ENCODE data around the gene TMEM150A. TPM values are rescaled to one million over a fixed set of nuclear protein-coding genes. Genes with fewer than 3 reads are reported as not detected.
"Not testable (repeated sequence)": the region's sequence is repeated elsewhere in the genome, so short reads cannot be mapped to it uniquely, and the experiment has no call there.

The TMEM150A gene
- total RNA-seq, 1 donor from 2014 or later, result 15.8 TPM

DNA sequence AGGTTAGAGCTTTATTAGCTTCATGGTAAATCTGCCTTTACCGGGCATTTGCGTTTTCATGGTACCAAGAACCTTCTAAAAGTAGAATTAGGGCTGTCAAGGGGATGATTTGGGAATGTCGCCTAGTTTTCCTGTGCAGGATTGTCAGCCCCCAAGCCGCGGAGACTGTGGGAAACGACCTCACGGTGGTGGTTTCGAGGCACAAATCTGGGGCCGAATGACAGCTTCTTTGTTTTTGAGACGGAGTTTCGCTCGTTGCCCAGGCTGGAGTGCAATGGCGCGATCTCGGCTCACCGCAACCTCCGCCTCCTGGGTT, 12.9 kb upstream of the TMEM150A start:
- intact Hi-C loops (cut with DNase I), result loop anchor here (10.0 kb wide), 1 partner anchor 449 kb away; no protein-coding TSS in a partner anchor
- DNase-seq (ENCODE audit: low spot score) (no peak), ATAC-seq (no peak)

DNA sequence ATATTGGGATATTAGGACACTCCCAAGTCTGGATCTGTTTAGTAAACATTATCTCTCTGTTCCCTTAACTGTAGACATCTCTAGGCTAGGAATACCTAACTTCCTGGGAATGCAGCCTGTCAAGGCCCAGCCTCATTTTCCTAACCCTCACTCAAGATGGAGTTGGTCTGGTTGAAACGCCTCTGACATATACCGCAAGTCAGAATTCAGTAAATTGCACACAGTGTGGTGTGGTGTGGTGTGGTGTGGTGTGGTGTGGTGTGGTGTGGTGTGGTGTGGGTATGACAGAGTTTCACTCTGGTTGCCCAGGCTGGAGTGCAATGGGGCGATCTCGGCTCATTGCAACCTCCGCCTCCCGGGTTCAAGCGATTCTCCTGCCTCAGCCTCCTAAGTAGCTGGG, 12.3 kb upstream of the TMEM150A start:
- not testable (repeated sequence) for DNase-seq (ENCODE audit: low spot score); ATAC-seq
- intact Hi-C loops (cut with DNase I), result loop anchor here (10.0 kb wide), 1 partner anchor 450 kb away; no protein-coding TSS in a partner anchor

GRCh38 chr2:85613717-85614515, 11.4 kb upstream of the TMEM150A start:
- intact Hi-C loops (cut with DNase I), result loop anchor here (10.0 kb wide), 1 partner anchor 451 kb away; no protein-coding TSS in a partner anchor
- DNase-seq (ENCODE audit: low spot score) (no peak), ATAC-seq (no peak)

DNA sequence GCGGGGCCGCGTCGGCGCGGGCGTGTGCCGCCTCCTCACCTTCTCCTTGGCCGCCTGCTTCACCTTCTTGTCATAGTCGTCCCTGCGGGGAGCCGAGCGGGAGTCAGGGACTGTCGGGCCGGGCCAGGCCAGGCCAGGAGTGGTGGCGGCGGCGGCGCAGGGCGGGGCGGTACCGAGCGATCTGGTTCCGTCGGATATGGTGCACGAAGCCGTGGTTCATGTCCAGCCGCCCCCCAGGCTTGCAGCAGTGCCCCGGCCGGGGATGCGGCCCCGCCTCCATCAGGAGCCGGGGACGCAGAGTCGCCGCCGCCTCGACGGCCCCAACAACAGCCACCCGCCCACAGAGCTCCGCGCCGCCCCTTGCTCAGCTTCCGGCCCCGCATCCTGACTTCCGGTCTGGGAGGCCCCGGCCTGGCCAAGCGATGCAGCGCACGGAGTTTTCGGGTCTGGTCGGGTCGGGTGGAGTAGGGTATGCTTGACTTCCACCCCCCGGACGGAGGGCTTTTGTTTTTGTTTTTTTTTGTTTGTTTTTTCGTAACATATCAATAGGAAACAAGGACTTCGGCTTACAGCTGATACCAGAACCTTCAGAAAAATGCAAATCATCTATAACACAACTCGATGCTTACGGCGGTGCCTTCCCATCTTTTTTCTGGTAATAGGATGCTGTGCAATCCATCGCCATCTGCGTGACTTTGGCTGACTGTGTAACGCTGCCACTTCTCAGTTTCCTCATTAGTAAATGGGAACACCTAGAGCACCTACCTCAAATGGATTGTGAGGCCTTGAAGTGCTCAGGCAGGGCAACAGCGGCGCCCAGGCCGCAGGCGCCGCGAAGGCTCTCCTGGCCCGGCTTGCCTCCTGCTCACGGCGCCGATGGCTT, 9.4 kb upstream of the TMEM150A start, which contains the start of gene C2orf68:
TSS of gene C2orf68 (minus strand) at position 362 of the 883 bp plus-strand sequence. CDS start at position 280, 82 bp downstream.
- DNase-seq (ENCODE audit: low spot score) (peak; percentile 95), ATAC-seq (peak; percentile 92)
- intact Hi-C loops (cut with DNase I), result loop anchor here (10.0 kb wide), 1 partner anchor 453 kb away; no protein-coding TSS in a partner anchor

GRCh38 chr2:85611217-85611704, 8.8 kb upstream of the TMEM150A start:
- ATAC-seq (no peak), DNase-seq (ENCODE audit: low spot score) (no peak)
- intact Hi-C loops (cut with DNase I), result loop anchor here (10.0 kb wide), 1 partner anchor 454 kb away; no protein-coding TSS in a partner anchor

DNA sequence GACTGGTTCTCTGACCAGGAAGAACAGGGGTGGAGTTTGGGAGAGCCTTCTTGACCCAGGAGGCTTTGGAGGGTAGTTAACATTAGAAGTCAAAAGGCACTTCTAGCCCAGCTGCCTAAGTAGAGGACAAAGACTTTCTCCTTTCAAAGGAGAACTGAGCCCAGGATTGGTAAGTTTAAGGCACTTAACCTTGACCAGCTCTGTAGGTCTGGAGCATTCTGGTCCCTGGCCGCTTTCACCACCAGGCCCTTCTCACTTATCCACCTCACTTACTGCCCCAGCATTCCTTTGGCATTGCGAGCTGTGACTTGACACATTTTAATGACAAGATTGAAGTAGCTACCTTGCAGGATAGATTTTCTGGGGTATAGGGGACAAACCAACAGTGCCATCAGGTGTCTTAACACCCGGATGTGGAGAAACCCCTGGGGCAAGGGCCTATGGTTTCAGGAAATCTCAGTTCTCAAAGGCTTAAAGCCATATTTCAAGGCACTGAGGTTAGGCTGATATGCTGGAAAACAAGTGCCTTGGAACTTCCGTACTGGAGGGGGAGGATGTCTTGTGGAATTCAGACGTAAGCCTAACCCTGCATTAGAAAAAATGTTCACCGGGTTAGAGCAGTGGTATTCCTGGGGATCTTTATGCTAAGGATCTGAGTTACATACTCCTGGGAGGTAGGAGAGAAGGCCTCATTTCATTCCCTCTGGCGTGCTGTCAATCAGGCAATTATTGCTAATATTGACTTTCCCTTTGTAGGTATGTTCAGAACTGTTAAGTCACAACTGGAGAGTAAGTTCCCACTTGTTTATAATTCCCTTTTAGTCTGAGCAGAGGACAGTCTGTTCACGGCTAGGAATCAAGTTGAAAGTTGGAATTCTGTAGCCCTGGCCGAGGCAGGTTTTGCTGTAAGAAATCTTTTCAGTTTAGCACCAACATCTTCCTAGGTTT, 5.0 kb upstream of the TMEM150A start:
- no peak for DNase-seq (ENCODE audit: low spot score)
- intact Hi-C loops (cut with DNase I), result loop anchor here (10.0 kb wide), 1 partner anchor 573 kb away; no protein-coding TSS in a partner anchor
- ATAC-seq, result no peak

DNA sequence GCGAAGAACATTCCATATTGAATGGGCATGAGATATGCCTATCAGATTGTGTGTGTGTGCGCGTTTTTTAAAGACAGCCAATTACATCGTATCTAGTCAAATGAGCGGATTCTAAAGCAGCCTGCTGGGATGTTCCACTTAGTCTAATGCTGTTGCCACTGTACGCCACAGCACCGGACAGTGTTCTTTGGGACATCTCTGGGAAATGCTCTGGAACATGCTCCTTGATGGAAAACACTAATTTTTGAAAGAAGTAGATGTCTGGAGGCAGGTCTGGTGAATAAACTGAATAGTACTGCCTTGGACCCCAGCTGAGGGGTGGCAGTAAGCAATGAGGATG, 3.6 kb upstream of the TMEM150A start:
- intact Hi-C loops (cut with DNase I), result loop anchor here (10.0 kb wide), 1 partner anchor 571 kb away; no protein-coding TSS in a partner anchor
- DNase-seq (ENCODE audit: low spot score), result no peak
- no peak for ATAC-seq

GRCh38 chr2:85605406-85606115, 3.1 kb upstream of the TMEM150A start:
- ATAC-seq (no peak), DNase-seq (ENCODE audit: low spot score) (no peak)
- intact Hi-C loops (cut with DNase I), result loop anchor here (10.0 kb wide), 1 partner anchor 571 kb away; no protein-coding TSS in a partner anchor

- no peak for ATAC-seq
- DNase-seq (ENCODE audit: low spot score), result no peak
- intact Hi-C loops (cut with DNase I), result loop anchor here (10.0 kb wide), 1 partner anchor 570 kb away; no protein-coding TSS in a partner anchor
These were observed 2.3 kb upstream of the TMEM150A start for GRCh38 chr2:85604568-85605339.

GRCh38 chr2:85604133-85604444, 1.6 kb upstream of the TMEM150A start:
- not testable (repeated sequence) for ATAC-seq; DNase-seq (ENCODE audit: low spot score)
- intact Hi-C loops (cut with DNase I), result loop anchor here (10.0 kb wide), 1 partner anchor 569 kb away; no protein-coding TSS in a partner anchor

GRCh38 chr2:85601771-85602475, 575 bp downstream of the TMEM150A start:
- DNase-seq (ENCODE audit: low spot score) (peak; percentile 85), ATAC-seq (peak; percentile 48)
- intact Hi-C loops (cut with DNase I), result loop anchor here (10.0 kb wide), 1 partner anchor 567 kb away; no protein-coding TSS in a partner anchor

- no peak for DNase-seq (ENCODE audit: low spot score)
- no peak for ATAC-seq
- intact Hi-C loops (cut with DNase I), result loop anchor here (10.0 kb wide), 1 partner anchor 566 kb away; no protein-coding TSS in a partner anchor
These were observed 1.3 kb downstream of the TMEM150A start for GRCh38 chr2:85600951-85601770.

DNA sequence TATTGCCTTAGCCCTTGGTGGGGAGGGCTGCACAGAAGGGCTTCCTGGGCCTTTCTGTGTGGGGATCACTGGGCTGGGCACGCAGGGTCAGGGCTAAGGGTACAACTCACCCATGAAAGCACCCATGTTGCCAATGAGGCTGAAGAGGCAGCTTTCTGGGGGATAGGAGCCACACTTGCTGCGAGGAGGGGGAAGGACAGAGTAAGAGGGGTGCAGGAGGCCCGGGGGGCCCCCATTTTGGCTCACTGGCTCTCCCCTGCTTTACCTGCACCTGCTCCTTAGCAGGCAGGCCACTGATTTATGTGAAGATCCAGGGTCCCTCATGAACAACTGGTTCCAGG, 2.3 kb downstream of the TMEM150A start:
- DNase-seq (ENCODE audit: low spot score), result no peak
- no peak for ATAC-seq
- intact Hi-C loops (cut with DNase I), result loop anchor here (10.0 kb wide), 1 partner anchor 565 kb away; no protein-coding TSS in a partner anchor

DNA sequence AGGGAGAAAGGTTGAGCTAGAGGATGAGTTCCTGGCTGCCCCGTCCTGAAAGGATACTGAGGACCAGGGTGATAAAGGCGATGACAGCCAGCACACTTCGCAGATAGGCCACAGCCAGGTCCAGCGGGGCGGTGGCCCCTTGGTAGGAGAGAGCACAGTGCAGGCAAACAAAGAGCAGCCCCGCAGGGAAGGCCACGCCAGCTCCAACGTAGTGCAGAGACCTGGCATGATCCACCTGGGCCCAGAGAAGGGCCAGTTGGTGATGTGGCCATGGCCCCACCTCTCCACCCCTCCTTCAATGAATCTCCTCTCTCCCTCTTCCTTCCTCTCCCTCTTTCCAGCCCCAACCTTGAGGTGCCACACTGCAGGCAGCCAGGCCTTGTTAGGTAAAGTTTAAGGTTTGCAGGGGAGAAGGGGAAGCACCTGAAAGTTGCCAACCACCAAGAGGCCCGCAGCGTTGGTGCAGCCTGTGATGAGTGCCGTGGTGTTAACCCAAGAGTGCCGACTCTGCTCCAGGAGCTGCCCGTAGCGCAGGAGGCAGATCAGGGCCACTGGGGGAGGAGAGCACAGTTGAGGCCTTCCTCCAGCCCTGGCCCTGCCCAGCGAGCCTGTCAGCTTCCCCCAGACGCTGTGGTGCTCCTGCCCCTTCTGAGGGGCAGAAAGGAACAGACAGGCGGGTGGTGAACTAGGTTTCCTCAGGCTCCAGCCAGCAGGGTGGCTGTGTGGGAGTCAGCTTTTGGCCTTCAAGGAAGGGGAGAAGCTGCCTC, 2.8 kb downstream of the TMEM150A start:
- no peak for ATAC-seq
- no peak for DNase-seq (ENCODE audit: low spot score)
- intact Hi-C loops (cut with DNase I), result loop anchor here (10.0 kb wide), 1 partner anchor 565 kb away; no protein-coding TSS in a partner anchor

All from sciatic nerve (tissue), 2 donors.